Osteoblast (primary cell): ENCODE data around the gene ZC3H12C. TPM values are rescaled to one million over a fixed set of nuclear protein-coding genes. Genes with fewer than 3 reads are reported as not detected.

Source experiments
- DNase-seq: peaks from one replicate; pipeline ENCODE4 v3.0.0; 2011; ENCODE audit warnings: low spot score, mixed read lengths; ENCODE audit not compliant: insufficient read length; ENCODE audit errors: missing footprints
- H2AFZ ChIP-seq: 2 replicates; pipeline ENCODE4 v1.6.0; 2011; ENCODE audit warnings: mild to moderate bottlenecking, low read length
- H3K27ac ChIP-seq: 2 replicates; pipeline ENCODE4 v1.5.1; 2011; ENCODE audit warnings: mild to moderate bottlenecking, low read depth, low read length, moderate library complexity
- H3K27me3 ChIP-seq: 2 replicates; pipeline ENCODE4 v1.6.0; 2012; ENCODE audit warnings: mild to moderate bottlenecking, control low read depth, inconsistent platforms, low read length, moderate library complexity; ENCODE audit not compliant: insufficient read depth
- H3K36me3 ChIP-seq: 2 replicates; pipeline ENCODE4 v1.5.1; 2011; ENCODE audit warnings: mild to moderate bottlenecking, low read length, control low read depth, moderate library complexity; ENCODE audit not compliant: insufficient read depth
- H3K4me1 ChIP-seq: 2 replicates; pipeline ENCODE4 v1.5.1; 2011; ENCODE audit warnings: mild to moderate bottlenecking, low read length, control low read depth, moderate library complexity; ENCODE audit not compliant: insufficient read depth
- H3K4me2 ChIP-seq: 2 replicates; pipeline ENCODE4 v1.6.0; 2011; ENCODE audit warnings: mild to moderate bottlenecking, low read length; ENCODE audit not compliant: insufficient read depth
- H3K4me3 ChIP-seq: fragments of 200-600 bp; sonication (generic); 3 replicates; pipeline ENCODE4 v1.5.1; 2012; ENCODE audit warnings: mild to moderate bottlenecking, low read length, inconsistent platforms; ENCODE audit not compliant: insufficient read depth
- H3K79me2 ChIP-seq: 2 replicates; pipeline ENCODE4 v1.6.0; 2012; ENCODE audit warnings: mild to moderate bottlenecking, low read length, control low read depth, inconsistent platforms; ENCODE audit not compliant: insufficient read depth
- H3K9me3 ChIP-seq: 2 replicates; pipeline ENCODE4 v1.5.1; 2011; ENCODE audit warnings: low read depth, low read length, control low read depth
- H4K20me1 ChIP-seq: 2 replicates; pipeline ENCODE4 v1.6.0; 2012; ENCODE audit warnings: mild to moderate bottlenecking, low read length, control low read depth; ENCODE audit not compliant: insufficient read depth
- total RNA-seq: library from RNA; depleted of rRNA; stranded (reverse); fragments of >200 nt; gene quantifications from 2 replicates; pipeline ENCODE4 v1.2.3, GENCODE V29; 2012
- TF ChIP-seq, protein P1 (sequence below): IDR thresholded peaks from 2 replicates; pipeline ENCODE4 v1.5.1; 2011; ENCODE audit warnings: mild to moderate bottlenecking, low read depth, low read length, moderate library complexity; ENCODE audit errors: extremely low read depth

The ZC3H12C gene
- total RNA-seq, 1 donor, result 10.5 TPM

DNA sequence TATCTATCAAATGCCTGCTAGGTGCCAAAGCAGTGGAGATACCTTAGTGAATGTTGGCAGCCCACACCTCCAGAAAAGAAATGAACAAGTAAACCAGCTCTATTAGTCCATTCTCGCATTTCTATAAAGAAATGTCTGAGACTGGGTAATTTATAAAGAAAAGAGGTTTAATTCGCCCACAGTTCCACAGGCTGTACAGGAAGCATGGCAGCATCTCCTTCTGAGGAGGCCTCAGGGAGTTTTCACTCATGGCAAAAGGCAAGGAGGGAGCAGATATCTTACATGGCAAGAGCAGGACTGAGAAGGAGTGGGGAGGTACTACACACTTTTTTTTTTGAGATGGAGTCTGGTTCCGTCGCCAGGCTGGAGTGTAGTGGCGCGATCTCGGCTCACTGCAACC, 18.7 kb upstream of the ZC3H12C start:
- Histone ChIP-seq H3K4me2 (no peak overlapping the region), H3K27ac (no peak overlapping the region), H3K4me3 (no peak overlapping the region), H4K20me1 (no peaks in the 10 kb centered on the region), H3K9me3 (no peaks in the 10 kb centered on the region), H3K79me2 (no peaks in the 10 kb centered on the region), H3K36me3 (no peaks in the 10 kb centered on the region), H3K27me3 (no peaks in the 10 kb centered on the region), H2AFZ (no peak overlapping the region), H3K4me1 (peaks cover 13% of the 10 kb centered on the region)
- TF ChIP-seq, protein P1, sequence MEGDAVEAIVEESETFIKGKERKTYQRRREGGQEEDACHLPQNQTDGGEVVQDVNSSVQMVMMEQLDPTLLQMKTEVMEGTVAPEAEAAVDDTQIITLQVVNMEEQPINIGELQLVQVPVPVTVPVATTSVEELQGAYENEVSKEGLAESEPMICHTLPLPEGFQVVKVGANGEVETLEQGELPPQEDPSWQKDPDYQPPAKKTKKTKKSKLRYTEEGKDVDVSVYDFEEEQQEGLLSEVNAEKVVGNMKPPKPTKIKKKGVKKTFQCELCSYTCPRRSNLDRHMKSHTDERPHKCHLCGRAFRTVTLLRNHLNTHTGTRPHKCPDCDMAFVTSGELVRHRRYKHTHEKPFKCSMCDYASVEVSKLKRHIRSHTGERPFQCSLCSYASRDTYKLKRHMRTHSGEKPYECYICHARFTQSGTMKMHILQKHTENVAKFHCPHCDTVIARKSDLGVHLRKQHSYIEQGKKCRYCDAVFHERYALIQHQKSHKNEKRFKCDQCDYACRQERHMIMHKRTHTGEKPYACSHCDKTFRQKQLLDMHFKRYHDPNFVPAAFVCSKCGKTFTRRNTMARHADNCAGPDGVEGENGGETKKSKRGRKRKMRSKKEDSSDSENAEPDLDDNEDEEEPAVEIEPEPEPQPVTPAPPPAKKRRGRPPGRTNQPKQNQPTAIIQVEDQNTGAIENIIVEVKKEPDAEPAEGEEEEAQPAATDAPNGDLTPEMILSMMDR, result no peak
- DNase-seq, result no peak

- no peak overlapping the region for H3K4me3 ChIP-seq
- H3K36me3 ChIP-seq, result no peaks in the 10 kb centered on the region
- no peaks in the 10 kb centered on the region for H4K20me1 ChIP-seq
- no peak for DNase-seq
- no peaks in the 10 kb centered on the region for H3K9me3 ChIP-seq
- H3K27ac ChIP-seq, result no peak overlapping the region
- no peaks in the 10 kb centered on the region for H3K27me3 ChIP-seq
- TF ChIP-seq, protein P1, result no peak
- no peak overlapping the region for H2AFZ ChIP-seq
- no peak overlapping the region for H3K4me2 ChIP-seq
- peaks cover 10% of the 10 kb centered on the region for H3K4me1 ChIP-seq
- H3K79me2 ChIP-seq, result no peaks in the 10 kb centered on the region
These were observed 17.9 kb upstream of the ZC3H12C start for GRCh38 chr11:110075105-110075846.

GRCh38 chr11:110075847-110076208, 17.4 kb upstream of the ZC3H12C start:
- Histone ChIP-seq H3K4me3 (no peak overlapping the region), H3K27me3 (no peaks in the 10 kb centered on the region), H3K36me3 (no peaks in the 10 kb centered on the region), H3K4me1 (peaks cover 10% of the 10 kb centered on the region), H2AFZ (no peak overlapping the region), H3K4me2 (no peak overlapping the region), H3K79me2 (no peaks in the 10 kb centered on the region), H3K9me3 (no peaks in the 10 kb centered on the region), H4K20me1 (no peaks in the 10 kb centered on the region), H3K27ac (no peak overlapping the region)
- TF ChIP-seq, protein P1, result no peak
- DNase-seq, result no peak

- Histone ChIP-seq H3K27ac (no peak overlapping the region), H3K79me2 (no peaks in the 10 kb centered on the region), H3K9me3 (no peaks in the 10 kb centered on the region), H3K4me1 (peaks cover 10% of the 10 kb centered on the region), H2AFZ (no peak overlapping the region), H4K20me1 (no peaks in the 10 kb centered on the region), H3K27me3 (no peaks in the 10 kb centered on the region), H3K4me2 (no peak overlapping the region), H3K36me3 (no peaks in the 10 kb centered on the region), H3K4me3 (no peak overlapping the region)
- TF ChIP-seq, protein P1, result no peak
- no peak for DNase-seq
These were observed 16.7 kb upstream of the ZC3H12C start for GRCh38 chr11:110076371-110076965.
